Stimulated activated CD4-positive, alpha-beta T cell treated with anti-CD3 and anti-CD28 coated beads, TNF-alpha, amount 100 ng/mL, for 48 hours (primary cell): ENCODE measurements around the gene C11orf24.
"Not testable (repeated sequence)": the region's sequence is repeated elsewhere in the genome, so short reads cannot be mapped to it uniquely, and the experiment has no call there.

Source experiments
- DNase-seq, 3 donors: peaks; one replicate each; pipeline ENCODE4 v3.0.0-alpha.2; 2020; ENCODE audit warnings: low read depth in 3 of 3

Gene C11orf24

GRCh38 chr11:68299517-68299879, 27.7 kb upstream of the C11orf24 start:
- DNase-seq = not testable (repeated sequence)

- DNase-seq = no peak
Observed at GRCh38 chr11:68298659-68299516, 27.1 kb upstream of the C11orf24 start.

- peak; percentile 40 to 66 (median 50) for DNase-seq
Observed at GRCh38 chr11:68297812-68298658, 26.3 kb upstream of the C11orf24 start.

- DNase-seq = no peak
Observed at GRCh38 chr11:68297494-68297811, 25.7 kb upstream of the C11orf24 start.

GRCh38 chr11:68297052-68297378, 25.2 kb upstream of the C11orf24 start:
- DNase-seq = no peak

DNA sequence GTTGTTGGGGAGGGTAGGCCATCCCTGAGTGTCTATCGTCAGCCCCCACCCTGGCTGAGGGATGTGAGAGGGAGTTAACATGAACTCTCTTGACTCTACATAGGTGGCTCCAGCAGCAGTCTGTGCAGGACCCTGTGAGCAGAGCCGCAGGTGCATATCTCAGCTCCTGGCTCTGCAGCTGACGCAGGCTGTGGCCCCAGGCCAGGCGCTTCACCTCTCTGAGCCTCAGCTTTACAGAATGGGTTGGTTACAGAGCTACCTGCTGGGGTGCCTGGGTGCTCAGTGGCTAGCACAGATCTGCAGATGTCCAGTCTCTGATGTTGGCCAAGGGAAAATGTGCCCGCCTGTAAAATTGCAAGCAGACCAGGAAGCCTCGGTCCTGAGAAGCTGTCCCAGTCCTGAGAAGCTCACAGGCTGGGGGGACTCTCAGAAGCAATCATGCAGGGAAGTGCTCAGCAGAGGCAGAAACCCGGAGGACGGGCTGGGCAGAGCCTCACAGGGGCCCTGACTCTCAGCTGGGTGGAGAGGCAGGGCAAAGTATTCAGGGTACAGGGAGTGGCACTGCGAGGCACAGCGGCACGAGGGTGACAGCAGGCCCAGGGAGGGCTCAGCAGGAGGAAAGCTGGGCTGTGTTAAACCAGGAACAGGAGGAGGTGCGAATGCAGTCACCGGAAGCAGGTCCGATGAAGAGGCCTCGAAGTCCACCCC, 24.7 kb upstream of the C11orf24 start:
- DNase-seq = no peak

- DNase-seq = no peak
Observed at GRCh38 chr11:68295940-68296339, 24.2 kb upstream of the C11orf24 start.

DNA sequence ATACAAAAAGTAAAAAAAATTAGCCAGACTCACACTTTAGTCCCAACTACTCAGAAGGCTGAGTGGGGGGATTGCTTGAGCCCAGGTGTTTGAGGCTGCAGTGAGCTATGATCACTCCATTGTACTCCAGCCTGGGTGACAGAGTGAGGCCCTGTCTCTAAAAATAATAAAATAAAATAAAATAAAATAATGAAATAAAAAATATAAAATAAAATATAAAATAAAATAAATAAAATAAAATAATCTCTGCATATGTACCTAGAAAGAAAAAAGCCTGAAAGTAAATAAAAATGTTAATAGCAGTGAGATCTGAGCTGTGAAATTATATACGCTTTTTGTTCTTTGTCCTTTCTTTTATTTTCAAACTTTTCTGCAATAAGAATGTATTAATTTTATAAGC, 23.5 kb upstream of the C11orf24 start:
- no peak for DNase-seq

GRCh38 chr11:68293708-68294107, 21.9 kb upstream of the C11orf24 start:
- DNase-seq = no peak

GRCh38 chr11:68289456-68289855, 17.7 kb upstream of the C11orf24 start:
- no peak for DNase-seq

DNA sequence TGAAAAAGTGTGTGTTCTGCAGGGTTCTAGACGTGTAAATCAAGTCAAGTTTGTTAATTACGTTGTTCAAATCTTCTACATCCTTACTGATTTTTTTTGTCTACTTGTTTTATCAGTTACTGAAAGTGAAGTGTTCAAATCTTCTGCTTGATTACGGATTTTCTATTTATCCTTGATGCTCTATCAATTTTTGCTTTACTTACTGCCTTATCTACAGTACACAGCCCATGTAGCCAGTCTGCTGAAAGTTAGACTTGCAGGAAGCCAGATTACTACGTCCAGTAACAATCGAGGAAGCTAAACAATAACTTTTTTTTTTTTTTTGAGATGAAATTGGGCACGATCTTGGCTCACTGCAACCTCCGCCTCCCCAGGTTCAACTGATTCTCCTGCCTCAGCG, 15.6 kb upstream of the C11orf24 start:
- DNase-seq = no peak

GRCh38 chr11:68284588-68284987, 12.8 kb upstream of the C11orf24 start:
- not testable (repeated sequence) for DNase-seq

GRCh38 chr11:68282861-68283230, 11.1 kb upstream of the C11orf24 start:
- no peak for DNase-seq

GRCh38 chr11:68282141-68282860, 10.5 kb upstream of the C11orf24 start:
- peak in 2 of 3 donors; percentile 27 to 48 for DNase-seq

- no peak for DNase-seq
Observed at GRCh38 chr11:68279676-68280075, 7.9 kb upstream of the C11orf24 start.

DNA sequence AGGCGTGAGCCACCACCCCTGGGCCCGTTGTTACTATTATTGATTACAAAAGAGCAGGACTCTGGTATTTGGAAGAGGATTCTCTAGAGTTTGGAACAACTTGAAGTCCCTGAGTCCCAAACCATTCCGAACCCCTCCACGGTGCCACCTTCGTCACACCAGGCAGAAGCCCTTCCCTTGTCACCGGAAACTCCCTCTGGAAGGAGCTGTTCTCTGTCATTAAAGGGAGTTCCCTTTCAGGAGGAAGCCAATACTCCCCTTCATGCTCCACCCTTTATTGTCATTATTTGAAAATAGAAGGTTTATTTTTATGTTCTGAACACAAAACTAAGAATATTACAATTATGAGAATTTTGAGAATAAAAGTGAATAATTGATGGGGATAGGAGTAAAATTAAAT, 5.1 kb upstream of the C11orf24 start:
- DNase-seq = no peak

DNA sequence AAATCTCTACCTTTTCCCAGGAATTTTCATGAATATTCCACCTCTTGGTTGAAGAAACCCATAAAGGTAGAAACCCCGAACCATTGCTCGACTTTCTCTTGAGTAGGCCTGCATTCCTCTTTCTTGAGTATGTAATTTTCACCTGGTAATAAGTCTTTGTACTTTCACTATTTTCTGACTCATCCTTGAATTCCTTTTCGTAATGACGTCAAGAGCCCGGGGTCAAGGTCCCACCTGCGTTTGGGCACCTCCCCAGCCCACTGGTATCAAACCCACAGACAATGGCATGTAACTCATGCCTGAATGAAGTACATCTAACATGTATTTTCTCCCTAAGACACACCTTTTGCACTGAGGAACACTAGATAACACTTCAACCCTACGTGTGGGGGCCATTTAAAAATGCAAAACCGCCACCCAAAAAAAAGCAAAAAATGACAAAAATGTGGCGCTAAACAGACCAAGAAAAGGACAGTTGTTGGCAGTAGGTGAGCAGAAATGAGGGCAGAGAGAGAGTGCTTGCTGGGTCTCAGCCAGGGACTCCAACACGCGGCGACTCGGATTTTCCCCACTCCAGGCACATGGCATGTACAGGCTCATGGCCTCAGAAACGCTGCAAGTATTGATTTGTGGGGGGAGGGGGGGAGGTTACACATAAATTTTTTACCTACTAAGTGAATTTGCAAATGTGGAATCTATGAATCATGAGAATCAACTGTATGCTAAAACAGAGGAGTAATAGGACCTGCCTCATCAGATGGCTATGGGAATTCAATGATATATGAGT, 4.1 kb upstream of the C11orf24 start:
- peak in 1 of 3 donors; percentile 44 for DNase-seq

DNA sequence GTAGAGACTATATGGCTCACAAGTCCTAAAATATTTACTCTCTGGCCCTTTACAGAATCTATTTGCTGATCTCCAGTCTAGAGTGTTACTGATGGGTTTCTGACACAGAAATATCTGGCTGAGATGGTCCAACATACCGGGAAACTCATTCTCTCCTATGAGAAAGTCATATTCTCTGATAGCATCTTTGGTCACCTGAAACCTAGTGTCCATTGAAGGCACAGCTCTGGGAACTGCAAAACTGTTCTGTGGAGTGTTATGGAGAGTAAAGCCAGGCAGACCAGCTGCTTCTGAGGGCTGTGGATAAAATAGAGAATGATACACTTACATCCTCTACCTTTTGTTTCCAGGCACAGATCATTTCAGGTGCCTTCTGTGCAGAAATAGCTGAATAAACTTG, 2.5 kb upstream of the C11orf24 start:
- no peak for DNase-seq

DNA sequence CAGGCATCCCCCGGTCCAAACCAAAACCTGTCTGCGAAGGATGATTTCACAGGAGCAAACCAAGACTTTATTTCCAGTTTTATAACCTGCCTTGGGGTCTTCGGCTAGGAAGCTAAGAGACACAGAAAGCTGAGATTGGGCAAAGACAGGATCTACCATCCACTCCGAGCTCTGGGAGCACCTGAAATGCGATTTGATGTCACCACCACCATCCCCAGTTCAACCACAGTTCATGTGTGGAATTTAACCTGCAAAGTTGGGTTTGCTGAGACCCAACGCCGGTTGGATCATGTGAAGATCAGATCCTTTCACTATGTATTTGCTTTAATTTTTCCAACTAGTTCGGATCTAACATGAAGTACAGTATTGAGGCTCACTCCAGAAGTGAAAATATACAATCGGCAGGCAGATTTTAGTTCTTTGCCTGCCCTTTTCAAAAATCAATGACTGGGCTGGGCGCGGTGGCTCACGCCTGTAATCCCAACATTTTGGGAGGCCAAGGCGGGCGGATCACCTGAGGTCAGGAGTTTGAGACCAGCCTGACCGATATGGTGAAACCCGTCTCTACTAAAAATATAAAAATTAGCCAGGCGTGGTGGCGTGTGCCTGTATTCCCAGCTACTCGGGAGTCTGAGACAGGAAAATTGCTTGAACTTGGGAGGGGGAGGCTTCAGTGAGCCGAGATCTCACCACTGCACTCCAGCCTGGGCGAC, 1.4 kb upstream of the C11orf24 start:
- DNase-seq = no peak

DNA sequence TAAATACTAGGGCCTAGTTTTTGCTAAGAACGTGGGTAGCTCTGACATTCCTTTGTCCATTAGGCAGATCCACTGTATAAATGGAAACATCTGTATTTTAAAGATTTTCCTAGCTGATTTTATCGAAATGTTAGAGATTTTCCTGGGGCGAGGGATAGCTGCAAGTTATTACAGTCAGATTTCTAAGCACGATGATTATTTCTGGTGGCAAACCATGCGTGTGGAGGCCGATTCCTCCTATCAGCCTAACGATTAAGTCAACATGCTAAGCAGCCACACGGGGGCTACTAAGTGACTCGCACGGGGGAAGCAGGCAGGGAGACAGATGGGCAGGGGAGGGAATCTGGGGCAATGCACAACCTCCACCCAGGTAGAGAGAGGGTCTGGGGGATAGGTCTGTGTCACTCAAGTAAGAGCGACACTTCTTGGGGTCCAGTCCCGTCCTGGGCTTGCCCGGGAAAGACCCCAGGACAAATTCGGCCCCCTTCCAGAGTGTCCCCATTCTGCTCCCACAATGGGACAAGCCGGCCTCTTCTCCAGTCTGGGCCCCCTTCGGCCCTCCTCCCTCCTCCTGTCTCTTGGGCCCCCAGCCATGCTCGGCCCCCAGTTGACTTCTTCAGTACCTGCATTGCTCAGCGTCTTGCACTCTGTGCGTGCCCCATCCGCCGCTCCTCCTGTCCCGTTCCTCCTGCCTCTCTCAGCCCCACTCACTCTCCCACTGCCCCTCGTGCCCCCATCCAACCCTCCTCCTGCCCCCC, 571 bp downstream of the C11orf24 start:
- peak; percentile 29 to 41 (median 40) for DNase-seq
